H1 (cell line): ENCODE data around the gene TMEM54. TPM values are rescaled to one million over a fixed set of nuclear protein-coding genes. Genes with fewer than 3 reads are reported as not detected.

ENCODE experiments used
- CTCF ChIA-PET: fragments of 300-600 bp; sonication (Branson Sonifier 250); formaldehyde crosslinking; loops from one replicate; lab custom pipeline; 2021; ENCODE audit not compliant: partially characterized antibody; lab: Charles Lee
- POLR2A ChIA-PET: fragments of 300-600 bp; sonication (Branson Sonifier 250); formaldehyde crosslinking; loops from one replicate; lab custom pipeline; 2021; ENCODE audit warnings: inconsistent platforms; ENCODE audit not compliant: partially characterized antibody; lab: Charles Lee
- DNase-seq, 2 experiments: peaks; one replicate each; pipeline versions ENCODE4 v3.0.0 to v3.0.0-alpha.2; 2010 to 2022; ENCODE audit warnings: low spot score in 2 of 2, low read depth in 1 of 2, mixed read lengths in 1 of 2
- FAIRE-seq: peaks from 2 replicates; lab custom pipeline; 2011; peaks lifted over from hg19 to GRCh38; lab: Jason Lieb, UNC
- H2AFZ ChIP-seq: 2 replicates; pipeline ENCODE4 v1.8.1; 2012; ENCODE audit warnings: low read length, inconsistent platforms
- H2AK5ac ChIP-seq: 2 replicates; pipeline ENCODE4 v1.6.1; 2013; ENCODE audit warnings: low read depth, low read length
- H2BK120ac ChIP-seq: replicated peaks from 2 replicates; pipeline ENCODE3; 2013; ENCODE audit warnings: low read depth, low read length, inconsistent platforms
- H2BK12ac ChIP-seq: 2 replicates; pipeline ENCODE4 v1.6.1; 2013; ENCODE audit warnings: low read depth, low read length
- H2BK15ac ChIP-seq: 2 replicates; pipeline ENCODE4 v1.6.1; 2013; ENCODE audit warnings: low read length
- H2BK20ac ChIP-seq: 2 replicates; pipeline ENCODE4 v1.6.1; 2013; ENCODE audit warnings: low read length
- H2BK5ac ChIP-seq: 2 replicates; pipeline ENCODE4 v1.6.1; 2013; ENCODE audit warnings: low read depth, low read length
- H3K14ac ChIP-seq: 2 replicates; pipeline ENCODE4 v1.6.1; 2013; ENCODE audit warnings: inconsistent platforms; ENCODE audit not compliant: insufficient read length
- H3K18ac ChIP-seq: 2 replicates; pipeline ENCODE4 v1.6.1; 2013; ENCODE audit warnings: low read length; ENCODE audit errors: extremely low read depth
- H3K23ac ChIP-seq: 2 replicates; pipeline ENCODE4 v1.6.1; 2013; ENCODE audit warnings: inconsistent platforms; ENCODE audit not compliant: insufficient read length
- H3K23me2 ChIP-seq: 2 replicates; pipeline ENCODE4 v1.6.1; 2013; ENCODE audit warnings: low read depth, low read length
- H3K27ac ChIP-seq: 2 replicates; pipeline ENCODE4 v1.6.1; 2011; ENCODE audit warnings: low read depth, low read length, inconsistent platforms
- H3K27me3 ChIP-seq, 4 experiments: replicated peaks in 1 of 4; 1 replicate in 1 of 4; 2 replicates in 3 of 4; pipeline versions ENCODE4 v1.6.1 to v1.8.1; 2011 to 2013; ENCODE audit warnings: low read length in 3 of 4, mild to moderate bottlenecking in 3 of 4, inconsistent platforms in 2 of 4, mixed read lengths in 2 of 4, moderate library complexity in 1 of 4; ENCODE audit not compliant: control insufficient read depth in 3 of 4, insufficient read depth in 3 of 4; ENCODE audit errors: extremely low read depth in 1 of 4
- H3K36me3 ChIP-seq, 4 experiments: 2 replicates each; pipeline versions ENCODE4 v1.6.1 to v1.8.1; 2011 to 2013; ENCODE audit warnings: mild to moderate bottlenecking in 4 of 4, low read length in 3 of 4, moderate library complexity in 2 of 4, control low read depth in 1 of 4, inconsistent platforms in 1 of 4; ENCODE audit not compliant: insufficient read depth in 4 of 4, control insufficient read depth in 2 of 4
- H3K4ac ChIP-seq: replicated peaks from 2 replicates; pipeline ENCODE3; 2013; ENCODE audit warnings: low read length, low read depth, mixed read lengths, inconsistent platforms; ENCODE audit not compliant: insufficient read length
- H3K4me1 ChIP-seq, 4 experiments: replicated peaks in 1 of 4; 1 replicate in 1 of 4; 2 replicates in 3 of 4; pipeline versions ENCODE4 v1.6.1 to v1.8.1; 2011 to 2013; ENCODE audit warnings: low read length in 3 of 4, inconsistent platforms in 2 of 4, mixed read lengths in 1 of 4; ENCODE audit not compliant: insufficient read depth in 4 of 4, control insufficient read depth in 3 of 4
- H3K4me2 ChIP-seq, 2 experiments: 2 replicates each; pipeline versions ENCODE4 v1.6.1 to v1.8.1; 2011 to 2013; ENCODE audit warnings: low read depth in 2 of 2, low read length in 2 of 2, control low read depth in 1 of 2, inconsistent platforms in 1 of 2, mild to moderate bottlenecking in 1 of 2; ENCODE audit not compliant: insufficient read depth in 1 of 2
- H3K4me3 ChIP-seq, 4 experiments: fragments of 200-600, 300-600 bp in 1 of 4; sonication (generic), shearing (Covaris generic), sonication (Bioruptor Twin) in 1 of 4; 2 replicates each; pipeline versions ENCODE4 v1.5.1 to v1.8.1; 2011 to 2016; ENCODE audit warnings: low read length in 4 of 4, low read depth in 3 of 4, control low read depth in 2 of 4, inconsistent platforms in 2 of 4, mild to moderate bottlenecking in 2 of 4, mixed read lengths in 1 of 4, moderate library complexity in 1 of 4; ENCODE audit not compliant: insufficient read depth in 2 of 4; ENCODE audit errors: extremely low read depth in 1 of 4
- H3K56ac ChIP-seq: replicated peaks from 2 replicates; pipeline ENCODE3; 2013; ENCODE audit warnings: low read depth, mild to moderate bottlenecking, mixed read lengths, low read length, inconsistent platforms; ENCODE audit not compliant: insufficient read length
- H3K79me1 ChIP-seq: 2 replicates; pipeline ENCODE4 v1.6.1; 2013; ENCODE audit warnings: low read depth, low read length, control low read depth
- H3K79me2 ChIP-seq, 2 experiments: 2 replicates each; pipeline versions ENCODE4 v1.6.1 to v1.8.1; 2012 to 2013; ENCODE audit warnings: low read length in 2 of 2, mild to moderate bottlenecking in 2 of 2, inconsistent platforms in 1 of 2; ENCODE audit not compliant: insufficient read depth in 2 of 2, control insufficient read depth in 1 of 2
- H3K9ac ChIP-seq, 4 experiments: replicated peaks in 1 of 4; 1 replicate in 1 of 4; 2 replicates in 3 of 4; pipeline versions ENCODE4 v1.6.1 to v1.8.1; 2011 to 2013; ENCODE audit warnings: low read depth in 3 of 4, low read length in 3 of 4, control low read depth in 2 of 4, mild to moderate bottlenecking in 2 of 4, moderate library complexity in 2 of 4, inconsistent platforms in 1 of 4; ENCODE audit errors: extremely low read depth in 1 of 4
- H3K9me3 ChIP-seq, 2 experiments: 2 replicates each; pipeline versions ENCODE4 v1.6.1 to v1.8.1; 2012 to 2013; ENCODE audit warnings: mild to moderate bottlenecking in 2 of 2, moderate library complexity in 2 of 2, control low read depth in 1 of 2, inconsistent platforms in 1 of 2, low read depth in 1 of 2, low read length in 1 of 2, mixed read lengths in 1 of 2; ENCODE audit not compliant: insufficient read depth in 2 of 2
- H4K20me1 ChIP-seq, 2 experiments: replicated peaks in 1 of 2; 2 replicates each; pipeline versions ENCODE3 to v1.8.1; 2011 to 2013; ENCODE audit warnings: inconsistent platforms in 2 of 2, low read length in 2 of 2, mild to moderate bottlenecking in 1 of 2; ENCODE audit not compliant: insufficient read depth in 2 of 2, control insufficient read depth in 1 of 2
- H4K5ac ChIP-seq: 2 replicates; pipeline ENCODE4 v1.6.1; 2013; ENCODE audit warnings: low read length, low read depth, mixed read lengths, inconsistent platforms; ENCODE audit not compliant: insufficient read length
- H4K8ac ChIP-seq: 2 replicates; pipeline ENCODE4 v1.8.0; 2013; ENCODE audit warnings: mild to moderate bottlenecking, moderate library complexity, low read length, inconsistent platforms; ENCODE audit not compliant: insufficient read depth; ENCODE audit errors: extremely low read depth
- H4K91ac ChIP-seq: replicated peaks from 2 replicates; pipeline ENCODE3; 2013; ENCODE audit warnings: low read length, mixed read lengths, inconsistent platforms; ENCODE audit not compliant: insufficient read length
- CBX5 ChIP-seq: fragments of 300-800, 300-1000 bp; sonication (generic); IDR thresholded peaks from 2 replicates; pipeline ENCODE4 v1.7.1; 2016; ENCODE audit warnings: antibody characterized with exemption, low read length, low read depth
- EZH2 ChIP-seq: fragments of 200-600 bp; sonication (generic); IDR thresholded peaks from 2 replicates; pipeline ENCODE4 v1.7.1; 2012; ENCODE audit warnings: low read depth, mild to moderate bottlenecking, moderate library complexity, low read length, inconsistent platforms; ENCODE audit not compliant: severe bottlenecking
- HDAC2 ChIP-seq, 2 experiments: fragments of 300-600 bp in 1 of 2; sonication (generic) in 1 of 2; IDR thresholded peaks; 2 replicates each; pipeline ENCODE4 v1.6.1; 2011 to 2012; ENCODE audit warnings: low read depth in 2 of 2, low read length in 2 of 2, mild to moderate bottlenecking in 2 of 2, moderate library complexity in 2 of 2, borderline replicate concordance in 1 of 2, inconsistent platforms in 1 of 2
- POLR2A ChIP-seq, 2 experiments: IDR thresholded peaks; 1 replicate in 1 of 2; 2 replicates in 1 of 2; pipeline ENCODE4 v1.6.1; 2011; ENCODE audit warnings: low read depth in 2 of 2, low read length in 2 of 2, mild to moderate bottlenecking in 2 of 2; ENCODE audit errors: control extremely low read depth in 1 of 2
- RFX5 ChIP-seq: IDR thresholded peaks from 2 replicates; pipeline ENCODE4 v1.6.1; 2011; ENCODE audit warnings: low read depth, low read length, improper control_type of control experiment, borderline replicate concordance
- RNF2 ChIP-seq: fragments of 200-900, 300-1000 bp; sonication (generic); IDR thresholded peaks from 2 replicates; pipeline ENCODE4 v1.7.1; 2016; ENCODE audit warnings: borderline replicate concordance, low read depth, mild to moderate bottlenecking, antibody characterized with exemption, low read length; ENCODE audit not compliant: poor library complexity, severe bottlenecking; ENCODE audit errors: missing control alignments
- SP1 ChIP-seq: IDR thresholded peaks from 2 replicates; pipeline ENCODE4 v1.6.1; 2011; ENCODE audit warnings: low read depth, low read length
- SP2 ChIP-seq: IDR thresholded peaks from 2 replicates; pipeline ENCODE4 v1.6.1; 2012; ENCODE audit warnings: mild to moderate bottlenecking, low read length, inconsistent platforms
- SRF ChIP-seq: IDR thresholded peaks from 2 replicates; pipeline ENCODE4 v1.6.1; 2011; ENCODE audit warnings: mild to moderate bottlenecking, low read depth, low read length, moderate library complexity
- USF2 ChIP-seq: IDR thresholded peaks from 2 replicates; pipeline ENCODE4 v1.6.1; 2011; ENCODE audit warnings: low read length, improper control_type of control experiment
- YY1 ChIP-seq: IDR thresholded peaks from 2 replicates; pipeline ENCODE4 v1.6.1; 2011; ENCODE audit warnings: low read depth, mild to moderate bottlenecking, low read length
- ZNF274 ChIP-seq: IDR thresholded peaks from 2 replicates; pipeline ENCODE4 v1.7.0; 2012; ENCODE audit warnings: low read length, borderline replicate concordance; ENCODE audit errors: extremely low read depth
- WGBS, 2 experiments: shearing (Covaris generic) in 1 of 2; methylation state at CpG; one replicate each; pipeline versions ENCODE4 v1.1.6 to v1.1.7; 2013 to 2015; ENCODE audit warnings: low lambda C conversion rate in 2 of 2, mixed read lengths in 2 of 2, inconsistent platforms in 1 of 2, low coverage in 1 of 2, missing lambda C conversion rate in 1 of 2; ENCODE audit not compliant: insufficient replicate concordance in 2 of 2, insufficient coverage in 1 of 2, insufficient read length in 1 of 2; ENCODE audit errors: extremely low coverage in 1 of 2, missing lambda C conversion rate in 1 of 2; 5-methylcytosine and 5-hydroxymethylcytosine counted together
- polyA plus RNA-seq, 7 experiments: library from polyadenylated mRNA; depleted of rRNA in 3 of 7; stranded (reverse) in 5 of 7; unstranded in 2 of 7; fragments of >200 nt in 5 of 7; fragments of 200-250 nt in 2 of 7; gene quantifications; 1 replicate in 5 of 7; 2 replicates in 1 of 7; 4 replicates in 1 of 7; pipeline versions ENCODE4 v1.2.1 to v1.2.3, GENCODE V29; 2011 to 2013; ENCODE audit warnings: missing spikeins in 2 of 7, mixed read lengths in 2 of 7
- total RNA-seq: library from RNA; stranded (reverse); fragmentation: NEBNext Ultra II Directional; extraction: Animal tissue kit (Norgen Biotek cat#: 25700); gene quantifications from 2 replicates; pipeline ENCODE4 v1.2.1, GENCODE V29; 2021

TMEM54 gene
- total and polyA plus RNA-seq, 2 of the 8 experiments (the other 6 are each of a cell fraction or from before 2014, with no cell fraction given): 9.5 to 58.7 TPM

- Histone ChIP-seq H4K91ac (no peak overlapping the region), H2BK15ac (no peak overlapping the region), H2AFZ (no peak overlapping the region), H3K4me1 (peaks cover 0 to 19% (median 9%) of the 10 kb centered on the region in 4 experiments; a peak in 6 of 7 replicates), H3K18ac (no peak overlapping the region), H3K23me2 (peaks cover 7% of the 10 kb centered on the region; the same call in 1 of the 2 replicates), H3K9me3 (peaks cover 0 to 6% of the 10 kb centered on the region in 2 experiments; a peak in 1 of 4 replicates), H3K4ac (no peak overlapping the region), H3K27me3 (peaks cover 5 to 54% (median 32%) of the 10 kb centered on the region in 4 experiments), H4K20me1 (peaks cover 0 to 18% of the 10 kb centered on the region in 2 experiments), H2BK120ac (no peak overlapping the region), H3K27ac (no peak overlapping the region), H4K8ac (no peak overlapping the region), H3K14ac (no peak overlapping the region), H3K4me3 (no peak overlapping the region), H2BK20ac (no peak overlapping the region), H3K36me3 (no peaks in the 10 kb centered on the region), H3K23ac (no peak overlapping the region), H2BK12ac (no peak overlapping the region), H3K79me1 (no peaks in the 10 kb centered on the region), H3K56ac (no peak overlapping the region), H2BK5ac (no peak overlapping the region), H2AK5ac (no peak overlapping the region), H3K4me2 (no peak overlapping the region), H3K79me2 (no peaks in the 10 kb centered on the region), H4K5ac (no peak overlapping the region), H3K9ac (no peak overlapping the region)
- FAIRE-seq: no peak
- ChIA-PET POLR2A (interaction anchor here (0.7 kb wide), 1 partner anchor 38 kb away, joined by 3 read pairs; no protein-coding TSS in a partner anchor), CTCF (interaction anchor here (0.7 to 16.6 kb wide), 11 partner anchors 11 to 205 kb away, joined by 3 to 382 read pairs (median 4); partner anchors contain the start of genes FNDC5 and HPCA)
- TF ChIP-seq HDAC2 (IDR thresholded peaks at IDR 0.05; ENCODE audit: borderline replicate concordance in 1 of 2, low read depth in 2 of 2, low read length in 2 of 2) (no peak), RFX5 (no peak), SP2 (no peak), ZNF274 (no peak), RNF2 (no peak), SP1 (no peak), POLR2A (IDR thresholded peaks at IDR 0.05; ENCODE audit: control extremely low read depth in 1 of 2, low read depth in 2 of 2, low read length in 2 of 2) (no peak), EZH2 (no peak), SRF (no peak), CBX5 (no peak), YY1 (no peak), USF2 (no peak)
- WGBS, 2 experiments: 82% methylated on average over 3 of the region's 3 CpGs; no CpG with 5 or more reads in 1 of the 2 experiments
- no peak for DNase-seq
Observed at GRCh38 chr1:32889731-32890278, 11.4 kb downstream of the TMEM54 start.
